ENCODE data around the gene USO1. TPM values are rescaled to one million over a fixed set of nuclear protein-coding genes. Genes with fewer than 3 reads are reported as not detected.
A peak's percentile ranks its signal among the peaks of the same experiment; 100 is the strongest.
"Not testable (repeated sequence)": the region's sequence is repeated elsewhere in the genome, so short reads cannot be mapped to it uniquely, and the experiment has no call there.

Gene USO1
- polyA plus RNA-seq (2013, experiment 1 of 2; ENCODE audit: insufficient read length) = 64.2 TPM
- 98.5 TPM for polyA plus RNA-seq (2013, experiment 2 of 2; ENCODE audit: insufficient read length)

- DNase-seq = peak; percentile 98
Measured at GRCh38 chr4:75724066-75724866, at the start of gene USO1. Gene USO1, plus strand, starts transcription at chr4:75724577. Its CDS starts 243 bp downstream, at chr4:75724820.

- no peak for DNase-seq
Measured at GRCh38 chr4:75675004-75675531, 49.3 kb upstream of the USO1 start.

GRCh38 chr4:75678473-75678872, 45.9 kb upstream of the USO1 start:
- DNase-seq = no peak

DNA sequence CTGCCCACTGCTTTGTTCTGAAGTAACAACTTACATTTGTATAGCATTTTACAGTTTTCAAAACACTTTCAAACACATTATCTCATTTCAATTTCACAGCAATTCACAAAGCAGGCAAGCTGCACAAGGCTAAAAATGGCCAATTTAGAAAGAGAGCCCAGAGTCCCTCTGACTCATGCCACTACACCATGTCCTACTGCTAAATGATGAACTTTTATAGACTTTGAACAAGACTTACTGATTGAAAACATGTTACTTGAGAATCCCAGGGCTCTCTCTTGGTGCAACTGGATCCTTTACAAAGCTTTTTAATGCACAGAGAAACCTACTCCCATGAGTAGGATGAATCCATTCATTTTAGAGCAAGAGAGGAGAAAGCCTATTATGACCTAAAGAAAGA, 45.4 kb upstream of the USO1 start:
- DNase-seq = no peak

GRCh38 chr4:75679876-75680575, 44.4 kb upstream of the USO1 start:
- peak; percentile 3 for DNase-seq

DNA sequence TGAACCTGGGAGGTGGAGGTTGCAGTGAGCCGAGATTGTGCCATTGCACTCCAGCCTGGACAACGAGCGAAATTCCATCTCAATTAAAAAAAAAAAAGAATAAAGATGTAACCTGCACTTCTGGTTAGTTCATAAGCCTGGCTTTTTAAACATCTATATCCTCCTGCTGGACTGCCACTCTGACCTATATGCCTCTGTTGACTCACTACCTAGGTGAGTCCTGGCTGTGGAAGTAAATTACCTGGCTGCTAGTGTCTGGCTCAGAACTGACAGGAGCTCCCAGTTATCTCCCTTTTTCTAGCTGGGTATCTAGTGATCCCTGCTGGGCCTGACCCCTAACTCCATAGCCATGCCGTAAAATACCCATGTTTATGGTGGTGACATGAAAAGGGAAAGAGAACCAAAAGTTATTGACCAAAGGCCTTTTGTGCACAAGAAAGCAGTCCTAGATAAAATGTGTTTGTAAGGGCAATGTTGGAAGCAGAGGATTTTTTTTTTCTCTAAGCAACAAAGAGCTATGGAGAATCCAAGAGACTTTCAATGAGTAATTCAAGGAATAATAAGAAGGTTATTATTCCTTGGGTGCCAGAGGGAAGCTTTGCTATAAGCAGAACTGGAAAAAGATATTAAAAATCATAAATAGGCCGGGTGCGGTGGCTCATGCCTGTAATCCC, 40.8 kb upstream of the USO1 start:
- no peak for DNase-seq

DNA sequence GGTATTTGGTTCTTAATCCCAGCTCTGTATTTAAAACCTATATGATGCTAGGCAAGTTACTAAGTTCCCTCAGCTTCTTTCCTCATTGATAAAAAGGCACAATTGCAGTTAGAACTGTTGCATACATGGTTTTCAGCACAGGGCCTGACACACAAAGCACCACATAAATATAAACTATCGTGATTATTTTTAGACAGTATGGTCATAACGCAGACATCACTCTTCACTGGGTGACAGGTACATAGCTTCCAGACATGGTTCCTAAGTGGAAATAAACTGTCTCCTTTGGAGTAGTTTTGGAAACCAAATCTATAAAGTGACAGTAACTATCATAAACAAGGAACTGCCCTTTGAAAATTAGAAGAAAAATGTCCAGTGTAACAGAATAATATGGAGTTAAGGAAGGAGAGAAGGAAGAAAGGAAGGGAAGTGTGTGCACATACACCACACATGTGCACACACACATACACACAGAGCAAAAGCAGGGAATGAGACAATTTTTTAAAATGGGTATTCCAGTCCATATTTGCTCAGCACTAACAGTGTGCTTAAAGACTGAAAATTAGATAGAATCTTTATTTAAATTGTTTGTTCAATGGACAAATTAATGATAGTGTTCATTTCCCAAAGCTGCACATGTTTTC, 38.7 kb upstream of the USO1 start:
- no peak for DNase-seq

- no peak for DNase-seq
Measured at GRCh38 chr4:75686346-75686745, 38.0 kb upstream of the USO1 start.

DNA sequence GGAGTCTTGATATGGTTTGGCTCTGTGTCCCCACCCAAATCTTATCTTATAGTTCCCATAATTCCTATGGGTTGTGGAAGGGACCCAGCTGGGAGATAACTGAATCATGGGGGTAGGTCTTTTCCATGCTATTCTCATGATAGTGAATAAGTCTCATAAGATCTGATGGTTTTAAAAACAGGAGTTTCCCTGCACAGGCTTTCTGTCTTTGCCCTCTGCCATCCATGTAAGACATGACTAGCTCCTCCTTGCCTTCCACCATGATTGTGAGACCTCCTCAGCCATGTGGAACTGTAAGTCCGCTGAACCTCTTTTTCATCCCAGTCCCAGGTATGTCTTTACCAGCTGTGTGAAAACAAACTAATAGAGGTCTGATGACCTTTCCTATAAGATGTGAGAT, 37.3 kb upstream of the USO1 start:
- not testable (repeated sequence) for DNase-seq

- DNase-seq = not testable (repeated sequence)
Measured at GRCh38 chr4:75692066-75692465, 32.3 kb upstream of the USO1 start.

DNA sequence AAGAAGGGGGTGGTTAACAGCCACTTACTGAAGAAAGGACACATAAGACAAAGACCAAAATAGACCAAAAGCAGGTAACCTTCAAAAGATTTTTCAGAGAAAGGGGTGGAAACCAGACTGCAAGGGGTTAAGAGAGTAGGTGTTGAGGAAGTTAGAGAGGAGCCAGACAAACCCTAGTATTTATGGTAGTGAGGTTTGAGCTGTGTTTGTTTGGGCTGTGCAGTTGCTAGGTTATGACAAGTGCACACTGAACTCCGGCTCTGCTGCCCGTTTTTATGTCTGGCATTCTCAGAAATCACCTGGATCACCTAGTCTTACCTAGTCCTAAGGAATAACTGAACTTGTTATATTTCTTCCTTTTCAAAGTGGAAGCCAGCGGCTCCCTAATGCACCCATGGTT, 28.3 kb upstream of the USO1 start:
- no peak for DNase-seq

- DNase-seq = no peak
Measured at GRCh38 chr4:75696581-75696980, 27.8 kb upstream of the USO1 start.

DNA sequence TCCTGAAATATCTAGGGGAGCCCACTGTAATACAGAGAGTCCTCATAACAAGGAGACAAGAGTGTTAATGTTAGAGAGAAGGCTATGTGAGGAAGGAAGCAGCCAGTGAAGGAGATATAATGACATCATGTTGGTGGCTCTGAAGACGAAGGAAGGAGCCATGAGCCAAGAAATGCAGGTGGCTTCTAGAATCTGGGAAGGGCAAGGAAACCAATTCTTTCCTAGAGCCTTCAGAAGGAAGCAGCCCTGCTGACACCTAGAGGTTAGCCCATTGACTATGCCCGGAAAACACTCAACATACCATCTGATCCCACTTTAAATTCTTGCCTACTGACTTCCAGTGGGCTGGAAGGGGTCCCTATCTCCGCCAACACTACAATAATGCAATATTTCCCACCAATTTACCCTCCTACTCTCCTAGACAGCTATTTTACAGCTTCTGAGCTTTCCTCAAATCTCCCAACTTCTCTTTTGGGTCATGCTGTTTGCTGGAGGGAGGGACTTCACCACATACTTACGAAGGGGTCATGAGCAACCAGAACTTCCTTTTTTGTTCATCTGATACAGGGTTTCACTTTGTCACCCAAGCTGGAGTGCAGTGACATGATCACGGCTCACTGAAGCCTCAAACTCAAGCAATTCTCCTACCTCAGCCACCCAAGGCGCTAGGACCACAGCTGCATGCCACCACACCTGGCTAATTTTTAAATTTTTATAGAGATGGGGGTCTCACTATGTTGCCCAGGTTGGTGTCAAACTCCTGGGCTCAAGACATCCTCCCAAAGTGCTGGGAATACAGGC, 26.0 kb upstream of the USO1 start:
- no peak for DNase-seq

DNA sequence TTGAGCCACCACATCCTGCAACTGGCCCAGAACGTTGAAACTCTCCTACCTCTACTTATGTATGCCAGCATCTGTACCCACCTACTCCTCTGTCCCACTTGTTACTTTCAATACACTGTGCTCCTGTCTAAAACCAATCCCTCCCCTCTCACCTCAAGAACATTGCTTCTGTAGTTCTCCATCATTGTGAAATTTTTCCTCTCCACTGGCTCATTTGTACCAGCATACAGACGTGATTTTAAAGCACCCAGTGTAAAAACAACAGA, 25.5 kb upstream of the USO1 start:
- DNase-seq = no peak

DNA sequence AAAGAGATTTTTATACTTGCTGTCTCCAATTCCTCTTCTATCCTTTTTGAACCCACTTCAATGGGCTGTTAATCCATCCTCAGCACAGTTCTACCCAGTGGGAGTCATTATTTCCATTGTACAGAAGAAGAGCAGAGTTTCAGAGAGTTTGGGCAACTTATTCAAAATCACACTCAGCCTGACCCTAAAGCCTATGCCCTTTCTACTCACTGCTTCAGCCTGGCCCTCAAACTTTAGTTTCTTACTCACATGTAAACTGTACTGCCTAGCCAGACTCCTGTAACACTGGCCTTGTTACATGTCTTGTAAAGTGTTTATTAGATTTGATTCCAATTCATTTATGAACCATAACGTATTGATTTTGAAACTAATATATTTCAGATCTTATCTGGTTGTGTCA, 25.1 kb upstream of the USO1 start:
- DNase-seq = no peak

- no peak for DNase-seq
Measured at GRCh38 chr4:75702919-75703411, 21.4 kb upstream of the USO1 start.

DNA sequence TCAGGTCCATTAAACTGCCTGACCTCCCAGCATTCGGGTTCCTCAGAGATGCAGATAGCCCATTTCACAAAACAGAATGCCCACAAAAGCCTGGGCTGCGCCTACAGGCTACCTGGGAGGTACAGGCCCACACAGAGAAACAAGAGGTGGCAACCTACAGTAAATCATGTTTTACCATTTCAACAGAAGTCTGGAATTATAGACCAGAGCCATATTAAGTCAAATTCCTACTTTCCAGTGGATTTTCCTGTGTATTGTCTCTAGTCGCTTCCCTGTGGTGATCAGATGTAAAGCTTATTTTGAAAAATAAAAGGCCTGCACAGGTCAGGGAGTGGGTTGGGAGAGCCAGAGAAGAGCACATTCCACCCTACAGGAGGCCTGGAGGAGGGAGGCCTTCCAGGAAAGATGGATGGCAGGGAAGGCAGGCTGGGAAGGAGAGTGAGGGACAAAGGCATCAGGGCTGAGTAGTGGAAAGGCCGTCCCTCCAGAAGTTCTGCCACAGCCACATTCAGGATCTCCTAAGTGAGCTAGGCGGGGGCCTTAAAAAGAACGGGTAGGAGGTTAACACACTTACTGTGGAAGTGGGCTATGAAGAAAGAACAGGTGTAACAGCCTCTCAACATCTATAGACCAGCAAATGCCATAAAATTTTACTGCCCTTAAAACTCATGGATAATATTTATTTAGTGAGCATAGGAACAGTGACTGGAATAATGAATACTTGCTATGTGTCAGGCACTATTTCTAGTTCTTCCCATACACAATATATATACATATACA, 19.0 kb upstream of the USO1 start:
- DNase-seq = no peak

DNA sequence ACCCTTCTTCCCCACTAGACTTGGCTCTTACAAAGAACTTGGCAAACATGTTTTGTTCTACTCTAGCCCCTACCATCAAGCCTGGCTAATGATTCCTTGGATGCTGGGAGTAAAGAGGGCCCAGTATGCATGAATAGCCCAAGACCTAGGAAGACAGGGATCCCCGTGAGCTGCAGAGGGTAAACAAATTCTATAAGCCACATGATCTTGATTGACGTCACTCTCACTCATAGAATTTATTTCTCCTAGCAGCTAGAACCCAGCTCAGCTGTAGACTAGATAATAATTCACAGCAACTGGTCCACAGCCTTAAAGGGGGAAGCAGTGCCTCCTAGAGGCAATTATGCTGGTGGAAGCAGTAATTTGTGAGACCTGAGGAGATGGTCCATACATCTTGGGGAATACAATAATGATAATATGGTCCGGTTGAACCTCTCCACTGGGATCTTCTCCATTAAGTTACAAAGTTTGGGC, 16.1 kb upstream of the USO1 start:
- DNase-seq = no peak

GRCh38 chr4:75710246-75710645, 14.1 kb upstream of the USO1 start:
- DNase-seq = no peak

DNA sequence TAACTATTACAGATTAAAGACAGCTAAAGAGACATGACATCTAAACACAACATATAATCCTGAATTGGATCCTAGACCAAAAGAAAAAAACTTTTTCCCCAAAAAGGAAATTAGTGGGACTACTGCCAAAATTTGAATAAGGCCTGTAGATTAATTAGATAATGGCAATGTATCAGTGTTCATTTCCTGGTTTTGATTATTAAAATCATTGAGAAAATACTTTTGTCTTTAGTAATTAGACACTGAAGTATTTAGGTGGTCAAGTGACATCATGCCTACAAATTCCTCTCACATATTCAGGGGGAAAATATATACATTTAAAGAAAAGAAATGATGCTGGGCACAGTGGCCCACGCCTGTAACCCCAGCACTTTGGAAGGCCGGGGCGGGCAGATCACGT, 10.4 kb upstream of the USO1 start:
- no peak for DNase-seq

- no peak for DNase-seq
Measured at GRCh38 chr4:75714704-75715103, 9.7 kb upstream of the USO1 start.

Measured in fibroblast of skin of back (primary cell).